KOPT-K1 (cell line): Measurements from ENCODE around the gene SLC22A3.

Source experiments
- H3K27ac ChIP-seq: fragments of 200-600 bp; sonication (generic); 2 replicates; pipeline ENCODE4 v1.5.1; 2016; ENCODE audit warnings: antibody characterized with exemption, mild to moderate bottlenecking, low read depth, low read length; ENCODE audit not compliant: poor library complexity, severe bottlenecking
- H3K36me3 ChIP-seq: fragments of 200-600 bp; sonication (generic); 2 replicates; pipeline ENCODE4 v1.5.1; 2017; ENCODE audit warnings: antibody characterized with exemption, mild to moderate bottlenecking, low read length, moderate library complexity; ENCODE audit not compliant: insufficient read depth
- H3K9me3 ChIP-seq: fragments of 200-600 bp; sonication (generic); 2 replicates; pipeline ENCODE4 v1.5.1; 2017; ENCODE audit warnings: antibody characterized with exemption, low read length, mild to moderate bottlenecking; ENCODE audit not compliant: insufficient read depth, poor library complexity, severe bottlenecking

The SLC22A3 gene

DNA sequence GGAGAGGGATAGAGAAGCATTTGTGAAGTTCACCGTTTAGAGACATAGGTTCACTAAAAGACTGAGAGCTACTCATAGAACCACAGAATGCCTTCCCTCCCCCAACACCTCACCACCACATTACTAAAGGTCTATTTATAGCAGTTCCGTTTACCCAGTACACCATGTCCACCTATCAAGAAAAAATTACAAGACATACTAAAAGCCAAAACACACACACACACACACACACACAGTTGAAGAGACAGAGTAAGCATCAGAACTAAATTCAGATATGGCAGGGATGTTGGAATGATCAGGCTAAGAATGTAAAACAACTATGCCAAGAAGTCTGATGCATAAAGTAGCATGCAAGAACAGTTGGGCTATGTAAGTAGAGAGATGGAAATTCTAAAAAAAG is 52.3 kb downstream of the SLC22A3 start:
- Histone ChIP-seq H3K27ac (no peak overlapping the region), H3K36me3 (no peaks in the 10 kb centered on the region), H3K9me3 (no peaks in the 10 kb centered on the region)

DNA sequence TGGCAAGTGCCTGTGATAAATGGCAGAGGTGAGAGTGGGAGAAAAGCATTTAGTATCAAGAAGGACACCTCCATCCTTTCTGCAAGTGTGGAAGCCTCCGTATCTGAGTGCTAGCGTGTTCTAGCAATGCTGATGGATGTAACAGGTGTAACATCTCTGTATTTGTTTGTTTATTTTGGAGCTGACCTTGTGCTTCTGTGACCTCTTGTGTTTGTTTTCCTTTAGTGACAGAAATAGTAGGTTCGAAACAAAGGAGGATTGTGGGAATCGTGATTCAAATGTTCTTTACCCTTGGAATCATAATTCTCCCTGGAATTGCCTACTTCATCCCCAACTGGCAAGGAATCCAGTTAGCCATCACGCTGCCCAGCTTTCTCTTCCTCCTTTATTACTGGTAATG is 60.4 kb downstream of the SLC22A3 start:
- Histone ChIP-seq H3K36me3 (no peaks in the 10 kb centered on the region), H3K27ac (no peak overlapping the region), H3K9me3 (no peaks in the 10 kb centered on the region)

DNA sequence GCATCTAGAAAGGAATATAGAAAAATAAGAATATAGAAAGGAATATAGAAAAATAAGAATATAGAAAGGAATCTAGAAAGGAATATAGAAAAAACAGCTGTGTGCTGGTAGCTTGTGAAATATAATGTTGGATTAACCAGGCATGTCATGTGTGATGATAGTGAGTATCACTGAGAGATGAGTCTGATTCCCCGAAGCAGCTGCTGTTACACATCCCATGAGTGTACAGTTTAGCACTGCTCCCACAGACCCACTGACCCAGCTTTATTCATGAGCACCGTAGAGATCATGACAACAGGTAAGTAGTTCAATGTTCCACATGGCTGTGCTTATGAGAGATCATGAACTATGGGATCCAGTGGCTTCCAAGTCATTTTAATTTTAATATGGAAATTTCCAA is 64.8 kb downstream of the SLC22A3 start:
- Histone ChIP-seq H3K27ac (no peak overlapping the region), H3K36me3 (no peaks in the 10 kb centered on the region), H3K9me3 (no peaks in the 10 kb centered on the region)

DNA sequence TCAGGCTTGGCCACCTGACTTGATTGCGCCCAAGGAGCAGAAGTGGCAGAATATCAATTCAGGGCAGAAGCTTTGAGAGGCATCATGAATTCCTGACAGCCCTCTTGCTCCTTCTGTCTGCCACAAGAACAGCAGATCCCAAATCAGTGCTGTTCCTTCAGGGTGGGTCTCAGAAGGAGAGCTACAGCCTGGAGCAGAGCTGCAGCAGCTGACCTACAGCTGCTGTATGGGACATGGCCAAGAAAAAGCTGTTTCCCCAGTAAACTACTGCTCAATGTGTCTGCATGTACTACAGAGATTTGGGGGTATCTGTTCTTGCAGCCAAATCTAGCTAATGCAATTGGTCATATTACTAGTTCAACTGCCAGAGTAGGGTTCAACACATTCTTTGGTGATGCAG is 69.0 kb downstream of the SLC22A3 start:
- Histone ChIP-seq H3K27ac (no peak overlapping the region), H3K36me3 (no peaks in the 10 kb centered on the region), H3K9me3 (no peaks in the 10 kb centered on the region)

DNA sequence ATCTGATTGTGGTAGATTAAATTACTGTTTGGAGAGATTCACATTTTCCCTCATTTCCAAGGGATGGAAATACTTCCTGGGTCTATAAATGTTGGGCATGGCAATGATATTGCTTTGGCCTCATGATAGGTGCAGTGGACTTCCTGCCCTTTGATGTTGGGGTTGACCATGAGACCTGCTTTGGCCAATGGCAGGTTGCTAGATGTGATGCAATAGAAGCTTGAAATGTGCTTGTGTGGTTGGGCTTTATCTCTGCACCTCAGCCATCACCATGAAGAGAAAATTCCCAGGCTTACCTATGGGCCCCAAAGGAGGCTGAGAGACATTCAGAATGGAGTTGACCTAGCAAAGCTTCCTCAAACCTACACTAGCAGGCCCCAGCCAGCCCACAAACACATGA is 69.4 kb downstream of the SLC22A3 start:
- H3K9me3 ChIP-seq, result no peaks in the 10 kb centered on the region
- H3K36me3 ChIP-seq, result no peaks in the 10 kb centered on the region
- H3K27ac ChIP-seq, result no peak overlapping the region

DNA sequence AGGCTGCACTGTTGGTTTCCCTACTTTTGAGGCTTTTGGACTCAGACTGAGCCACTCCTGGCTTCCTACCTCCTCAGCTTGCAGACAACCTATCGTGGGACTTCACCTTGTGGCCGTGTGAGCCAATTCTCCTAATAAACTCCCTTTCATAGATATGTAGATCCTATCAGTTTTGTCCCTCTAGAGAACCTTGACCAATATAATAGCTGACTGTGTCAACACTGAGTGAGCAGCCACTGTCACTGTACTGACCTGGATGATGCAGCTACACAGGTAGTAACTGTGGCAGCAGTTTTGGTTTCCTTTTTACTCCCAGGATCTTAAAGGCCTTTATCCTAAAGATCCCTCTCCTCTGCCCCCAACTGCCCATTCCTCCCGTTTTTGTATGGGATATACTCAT is 70.2 kb downstream of the SLC22A3 start:
- Histone ChIP-seq H3K9me3 (no peaks in the 10 kb centered on the region), H3K27ac (no peak overlapping the region), H3K36me3 (no peaks in the 10 kb centered on the region)

DNA sequence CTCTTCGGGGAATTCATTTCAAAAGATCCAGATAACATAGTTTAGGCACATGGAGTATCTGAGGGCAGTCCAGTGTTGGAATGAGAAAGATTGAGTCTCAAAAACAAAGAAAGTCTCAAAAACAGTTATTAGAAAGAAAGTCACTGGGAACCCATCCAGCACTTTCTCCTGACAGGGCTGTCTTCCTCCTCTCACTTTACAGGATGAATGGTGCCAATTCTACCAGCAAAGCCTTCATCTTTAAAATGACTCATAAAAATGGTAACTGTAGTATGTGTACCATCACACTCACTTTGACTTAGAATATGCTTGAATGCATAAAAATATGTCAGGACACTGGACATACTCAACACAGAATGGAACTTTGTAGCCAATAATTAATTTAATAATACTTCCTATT is 71.3 kb downstream of the SLC22A3 start:
- H3K27ac ChIP-seq, result no peak overlapping the region
- H3K9me3 ChIP-seq, result no peaks in the 10 kb centered on the region
- H3K36me3 ChIP-seq, result no peaks in the 10 kb centered on the region

DNA sequence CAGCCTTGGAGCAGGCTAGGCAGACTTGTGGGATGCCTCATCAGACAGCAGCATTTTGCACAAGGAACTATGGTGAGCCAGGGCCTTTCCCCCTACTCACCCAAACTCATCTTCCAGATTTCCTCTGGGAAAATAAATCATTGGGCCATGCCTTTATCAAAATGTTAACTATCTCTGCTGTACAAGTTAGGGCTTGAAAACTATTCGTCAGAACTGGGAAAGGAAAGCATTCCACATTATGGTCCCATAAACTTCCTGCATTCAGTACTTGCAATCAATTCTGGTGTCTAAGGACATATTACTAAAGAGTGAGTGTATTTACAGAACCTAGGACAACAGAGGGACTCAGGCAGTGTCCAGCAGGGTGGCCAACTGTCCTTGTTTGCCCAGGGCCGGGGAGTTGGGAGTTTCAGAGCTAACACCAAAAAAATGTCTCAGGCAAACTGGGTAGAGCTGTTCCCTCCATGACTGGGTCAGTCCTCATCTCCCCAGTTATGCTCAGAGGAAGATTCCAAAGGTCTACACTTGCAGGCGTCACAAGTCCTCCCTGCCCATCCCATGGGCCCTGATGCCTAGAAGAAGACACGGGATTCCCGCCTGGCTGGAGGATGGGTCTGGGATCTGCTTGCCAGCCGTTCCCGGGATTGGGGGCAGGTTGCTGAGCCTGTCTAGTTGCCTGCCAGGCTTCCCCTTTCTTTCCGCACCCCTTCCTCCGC is 72.2 kb downstream of the SLC22A3 start:
- Histone ChIP-seq H3K9me3 (no peaks in the 10 kb centered on the region), H3K36me3 (no peaks in the 10 kb centered on the region), H3K27ac (no peak overlapping the region)

DNA sequence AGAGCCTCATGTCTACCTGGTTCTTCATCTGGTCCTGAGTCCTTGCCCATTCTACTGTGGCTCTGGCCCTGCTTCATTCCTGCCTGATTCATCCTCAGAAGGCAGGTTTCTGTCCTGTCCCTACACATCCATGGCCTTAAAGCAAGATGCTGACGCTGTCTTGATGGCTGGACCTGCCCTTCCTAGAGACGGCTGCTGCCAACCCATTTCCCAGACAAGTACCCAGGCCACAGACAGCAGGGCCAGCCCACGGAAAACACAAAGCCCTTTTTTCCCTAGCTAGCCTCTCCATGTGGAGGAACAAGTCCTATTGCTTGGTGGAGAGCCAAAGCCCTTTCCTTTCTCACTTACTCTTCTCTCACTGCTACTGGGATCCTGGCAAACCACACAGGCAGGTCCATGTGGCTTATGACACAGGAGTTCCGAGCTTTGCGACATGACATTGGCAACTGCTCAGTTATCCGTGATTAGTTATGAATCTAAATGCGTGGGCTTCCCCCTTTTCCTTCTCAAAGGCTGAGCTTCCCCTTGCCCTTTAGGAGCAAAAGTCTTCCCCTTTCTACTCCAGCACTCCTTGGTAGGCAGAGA is 72.9 kb downstream of the SLC22A3 start:
- no peaks in the 10 kb centered on the region for H3K9me3 ChIP-seq
- H3K27ac ChIP-seq, result no peak overlapping the region
- H3K36me3 ChIP-seq, result no peaks in the 10 kb centered on the region

DNA sequence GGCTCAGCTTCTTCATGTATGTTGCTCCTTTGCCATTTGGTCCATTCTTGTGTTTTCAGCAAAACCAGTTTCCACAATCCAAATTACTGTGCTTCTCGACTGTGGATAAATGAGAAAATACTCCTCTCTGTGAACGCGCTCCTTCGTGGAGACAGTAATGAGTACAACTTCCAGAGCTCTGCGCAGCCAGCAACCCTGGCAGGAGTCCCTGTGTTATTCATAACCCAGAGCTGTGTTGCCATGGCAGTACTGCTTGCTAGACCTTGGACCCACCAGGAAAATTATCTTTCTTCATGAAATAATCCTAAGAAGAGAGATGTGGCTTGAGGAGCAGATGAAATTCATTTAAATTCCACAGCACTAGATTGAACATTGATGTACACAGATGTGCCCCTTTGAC is 73.7 kb downstream of the SLC22A3 start:
- H3K9me3 ChIP-seq, result no peaks in the 10 kb centered on the region
- no peaks in the 10 kb centered on the region for H3K36me3 ChIP-seq
- no peak overlapping the region for H3K27ac ChIP-seq

DNA sequence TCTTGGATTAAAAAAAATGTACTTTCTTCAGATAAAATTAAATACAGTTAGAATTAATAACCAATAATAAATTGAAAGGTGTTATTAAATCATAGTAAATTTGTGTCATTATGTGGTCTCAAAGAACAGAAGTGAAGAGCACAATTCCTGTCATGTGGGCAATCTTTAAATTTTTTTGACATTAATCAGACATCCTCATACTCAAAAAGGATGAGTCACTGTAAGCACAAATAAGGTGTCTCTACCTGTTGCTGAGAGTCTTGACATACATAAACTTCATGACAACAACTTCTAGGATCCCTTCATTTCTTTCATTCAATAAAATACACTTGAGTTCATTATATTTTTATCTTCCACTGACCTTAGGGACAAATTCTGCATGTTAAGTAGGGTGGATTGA is 76.1 kb downstream of the SLC22A3 start:
- H3K27ac ChIP-seq, result no peak overlapping the region
- no peaks in the 10 kb centered on the region for H3K36me3 ChIP-seq
- no peaks in the 10 kb centered on the region for H3K9me3 ChIP-seq

DNA sequence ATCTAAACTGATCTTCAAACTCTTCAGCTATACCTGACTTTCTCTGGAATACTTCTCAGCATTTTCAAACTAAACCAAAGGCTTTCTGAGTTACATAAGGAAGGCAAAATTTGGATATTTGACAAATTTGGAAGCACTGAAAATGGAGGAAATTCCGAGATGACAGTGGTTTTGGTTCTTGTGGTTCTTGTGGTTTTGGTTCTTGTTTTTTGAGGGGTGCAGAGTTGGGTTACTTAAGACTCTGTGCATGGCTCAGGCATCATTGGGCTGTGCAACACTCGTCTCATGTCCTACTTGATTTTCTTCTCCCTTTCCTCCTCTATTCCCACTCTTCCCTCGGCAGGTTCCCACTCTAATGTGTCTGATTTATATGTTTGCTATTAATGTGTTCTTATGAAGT is 78.0 kb downstream of the SLC22A3 start:
- Histone ChIP-seq H3K27ac (no peak overlapping the region), H3K36me3 (no peaks in the 10 kb centered on the region), H3K9me3 (no peaks in the 10 kb centered on the region)

DNA sequence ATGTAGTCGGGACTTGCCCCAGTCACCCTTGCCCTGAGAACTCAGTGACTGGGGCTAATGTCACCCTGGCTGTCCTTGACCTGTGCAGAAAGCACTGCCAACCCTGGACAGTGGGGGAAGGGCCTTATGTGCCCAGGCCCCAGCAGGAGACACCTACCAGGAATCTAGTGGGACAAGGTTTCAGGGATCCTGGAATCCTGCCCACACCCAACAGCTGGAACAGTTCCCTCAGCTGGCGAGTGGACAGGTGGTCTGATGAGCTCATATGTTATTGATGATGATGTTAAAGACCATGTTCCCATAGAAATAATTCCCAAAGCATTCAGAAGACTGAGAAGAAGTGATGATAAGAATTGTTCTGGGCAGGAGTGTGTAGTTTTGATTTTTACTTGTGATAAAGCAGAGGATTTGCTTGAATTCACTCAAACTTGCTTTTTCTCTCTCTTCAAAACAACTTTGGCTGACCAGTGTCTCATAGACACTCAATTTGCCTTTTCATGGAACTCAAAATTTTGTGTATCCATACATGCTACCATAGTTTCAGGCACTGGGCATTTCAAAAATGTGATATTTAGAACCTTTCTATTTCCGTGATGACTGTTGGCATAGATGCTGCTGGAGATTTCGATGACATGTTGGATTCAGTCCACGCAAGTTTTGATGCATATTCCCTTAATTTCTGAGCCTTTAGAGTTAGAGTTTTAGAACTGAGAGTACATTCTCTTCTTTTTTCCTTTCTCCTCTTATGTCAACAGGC is 79.3 kb downstream of the SLC22A3 start:
- Histone ChIP-seq H3K27ac (no peak overlapping the region), H3K36me3 (no peaks in the 10 kb centered on the region), H3K9me3 (no peaks in the 10 kb centered on the region)

DNA sequence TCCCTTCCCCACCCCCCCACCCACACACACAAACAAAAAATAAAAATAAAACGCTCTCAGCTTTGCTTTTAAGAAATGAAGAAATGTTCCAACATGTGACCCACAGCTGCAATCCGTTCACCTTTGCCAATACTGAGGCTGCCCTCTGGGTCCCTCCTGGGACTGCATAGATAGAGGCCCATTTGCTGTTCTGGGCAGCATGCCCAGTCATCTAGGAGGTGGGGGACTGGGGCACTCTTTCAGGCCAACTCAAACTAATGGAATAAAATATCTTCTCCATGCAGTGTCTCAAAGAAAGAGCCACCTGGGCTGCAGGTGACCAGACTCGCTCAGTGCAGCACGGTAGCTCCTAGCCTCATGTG is 79.9 kb downstream of the SLC22A3 start:
- no peak overlapping the region for H3K27ac ChIP-seq
- no peaks in the 10 kb centered on the region for H3K36me3 ChIP-seq
- H3K9me3 ChIP-seq, result no peaks in the 10 kb centered on the region

DNA sequence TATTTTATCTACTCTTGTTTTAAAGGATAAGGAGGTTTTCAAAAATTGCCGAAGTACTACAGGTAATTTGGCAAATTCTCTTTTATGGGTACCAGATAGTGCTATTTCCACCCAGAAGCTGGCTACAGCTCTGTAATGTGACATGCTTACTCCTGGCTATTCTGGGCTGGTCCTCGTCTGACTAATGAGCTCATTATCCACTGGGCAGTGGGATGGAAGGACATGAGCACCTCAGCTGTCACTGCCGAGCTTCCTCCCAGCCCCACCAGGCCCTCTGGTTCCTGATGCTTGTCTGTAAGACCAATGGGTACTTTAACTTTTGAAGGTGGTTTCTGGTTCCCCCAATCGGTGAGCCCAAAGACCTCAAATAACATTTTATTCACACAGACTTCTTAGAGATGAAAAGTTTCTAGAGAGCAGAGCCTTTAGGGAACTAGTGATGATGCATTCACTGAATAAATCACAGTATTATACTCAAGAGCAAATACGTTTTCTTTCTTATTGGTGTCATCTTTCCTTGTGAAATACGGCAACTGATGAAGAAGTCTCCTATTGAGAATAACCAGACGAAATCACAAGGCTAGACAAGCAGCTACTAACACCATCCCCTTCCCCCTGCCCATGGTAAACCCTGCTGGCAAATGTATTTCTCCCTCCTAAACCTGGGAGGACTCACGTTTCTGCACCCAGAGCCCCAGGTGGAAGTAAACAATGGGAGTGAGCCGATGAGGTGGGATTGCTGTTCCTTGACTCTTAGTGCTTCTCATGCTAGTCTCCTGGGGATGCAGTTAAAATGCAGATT is 80.8 kb downstream of the SLC22A3 start:
- H3K36me3 ChIP-seq, result no peaks in the 10 kb centered on the region
- no peaks in the 10 kb centered on the region for H3K9me3 ChIP-seq
- H3K27ac ChIP-seq, result no peak overlapping the region
